SK-MEL-5 (cell line): ENCODE results near the gene FN3KRP. TPM values are rescaled to one million over a fixed set of nuclear protein-coding genes. Genes with fewer than 3 reads are reported as not detected.
"Not testable (repeated sequence)": the region's sequence is repeated elsewhere in the genome, so short reads cannot be mapped to it uniquely, and the experiment has no call there.

Experiments
- DNase-seq: peaks from one replicate; pipeline ENCODE4 v3.0.0-alpha.2; 2016; ENCODE audit warnings: low read depth, low spot score
- in situ Hi-C: cut with HindIII; loops from 2 replicates; pipeline ENCODE4 v1.10.0; 2016; ENCODE audit warnings: low sequenced_read_pairs, high pct_unique_total_duplicates, low pct_unique_long_range_greater_than_20kb
- total RNA-seq: library from RNA; depleted of rRNA; stranded (reverse); fragments of >200 nt; shearing (Covaris generic); gene quantifications from 2 replicates; pipeline ENCODE4 v1.2.3, GENCODE V29; 2014

The FN3KRP gene
- total RNA-seq, 1 experiment from 2014 or later: 19.8 TPM

- DNase-seq: no peak
- in situ Hi-C loops: no loop called here
These were observed 13.2 kb downstream of the FN3KRP start for GRCh38 chr17:82729479-82730260.

- in situ Hi-C loops: no loop called here
These were observed 15.7 kb downstream of the FN3KRP start for GRCh38 chr17:82732118-82732743.

GRCh38 chr17:82734987-82735866 is 18.7 kb downstream of the FN3KRP start, which contains the start of gene FN3K:
Gene FN3K, plus strand, starts transcription at chr17:82735615. Its CDS starts 22 bp downstream, at chr17:82735637.
- in situ Hi-C loops: no loop called here
- no peak for DNase-seq

More at GRCh38 chr17:82732118-82732743, 15.7 kb downstream of the FN3KRP start:
- DNase-seq: no peak

GRCh38 chr17:82736511-82737185 is 20.1 kb downstream of the FN3KRP start:
- DNase-seq: no peak
- in situ Hi-C loops: no loop called here

- in situ Hi-C loops: no loop called here
- peak; percentile 52 for DNase-seq
These were observed 21.7 kb downstream of the FN3KRP start for GRCh38 chr17:82737967-82738877.

GRCh38 chr17:82740906-82741759 is 24.6 kb downstream of the FN3KRP start:
- in situ Hi-C loops: no loop called here
- no peak for DNase-seq

GRCh38 chr17:82743344-82744219 is 27.1 kb downstream of the FN3KRP start:
- in situ Hi-C loops: no loop called here
- no peak for DNase-seq

- in situ Hi-C loops: not testable (repeated sequence)
- DNase-seq: peak; percentile 64
These were observed 28.2 kb downstream of the FN3KRP start for GRCh38 chr17:82744736-82745135.

GRCh38 chr17:82745524-82745923 is 29.0 kb downstream of the FN3KRP start:
- in situ Hi-C loops: no loop called here
- no peak for DNase-seq

- in situ Hi-C loops: no loop called here
- DNase-seq: no peak
These were observed 32.2 kb downstream of the FN3KRP start for GRCh38 chr17:82748756-82749155.

- DNase-seq: no peak
- in situ Hi-C loops: no loop called here
These were observed 33.9 kb downstream of the FN3KRP start for GRCh38 chr17:82750241-82750908.

- in situ Hi-C loops: no loop called here
- DNase-seq: no peak
These were observed 34.7 kb downstream of the FN3KRP start for GRCh38 chr17:82751171-82751570.

GRCh38 chr17:82751571-82752370 is 35.3 kb downstream of the FN3KRP start, which contains the start of gene TBCD:
Gene TBCD, plus strand, starts transcription at chr17:82752065. Its CDS starts 129 bp downstream, at chr17:82752194.
- DNase-seq: peak; percentile 80
- in situ Hi-C loops: no loop called here
